Astrocyte of the hippocampus (primary cell): ENCODE results near the gene CCDC92.

ENCODE experiments used
- DNase-seq: peaks from one replicate; pipeline ENCODE4 v3.0.0; 2011; ENCODE audit warnings: low read depth, low spot score

The CCDC92 gene

GRCh38 chr12:123889848-123890535 is 82.6 kb downstream of the CCDC92 start:
- DNase-seq, result no peak

GRCh38 chr12:123888989-123889388 is 83.6 kb downstream of the CCDC92 start:
- DNase-seq, result no peak

GRCh38 chr12:123886931-123887582 is 85.6 kb downstream of the CCDC92 start:
- DNase-seq, result no peak

GRCh38 chr12:123886258-123886657 is 86.4 kb downstream of the CCDC92 start:
- no peak for DNase-seq
